DOHH2 (cell line): Measurements from ENCODE around the gene JUP.

Source experiments
- H3F3A ChIP-seq: fragments of 200-600 bp; sonication (generic), shearing (Covaris generic); 2 replicates; pipeline ENCODE4 v1.6.0; 2016; ENCODE audit warnings: antibody characterized with exemption, mild to moderate bottlenecking; ENCODE audit not compliant: control insufficient read depth, insufficient read depth
- H3K27ac ChIP-seq: fragments of 200-600 bp; sonication (generic); 2 replicates; pipeline ENCODE4 v1.5.1; 2014; ENCODE audit warnings: low read depth, mild to moderate bottlenecking, low read length, moderate library complexity
- H3K27me3 ChIP-seq: fragments of 200-600 bp; sonication (generic); 2 replicates; pipeline ENCODE4 v1.6.1; 2014; ENCODE audit warnings: mild to moderate bottlenecking, low read length, mixed read lengths; ENCODE audit not compliant: control insufficient read depth
- H3K36me3 ChIP-seq: fragments of 200-600 bp; sonication (generic); 2 replicates; pipeline ENCODE4 v1.6.1; 2014; ENCODE audit warnings: mild to moderate bottlenecking, low read length, moderate library complexity, mixed read lengths; ENCODE audit not compliant: control insufficient read depth
- H3K4me1 ChIP-seq: fragments of 200-600 bp; sonication (generic); 2 replicates; pipeline ENCODE4 v1.6.1; 2014; ENCODE audit warnings: mild to moderate bottlenecking, low read length, mixed read lengths; ENCODE audit not compliant: control insufficient read depth
- H3K4me2 ChIP-seq: fragments of 200-600 bp; sonication (generic); 2 replicates; pipeline ENCODE4 v1.6.0; 2014; ENCODE audit warnings: mild to moderate bottlenecking, low read length, moderate library complexity
- H3K4me3 ChIP-seq: fragments of 200-600 bp; sonication (generic); 2 replicates; pipeline ENCODE4 v1.5.1; 2014; ENCODE audit warnings: mild to moderate bottlenecking, low read length, mixed read lengths
- H3K79me2 ChIP-seq: fragments of 200-600 bp; sonication (generic); 2 replicates; pipeline ENCODE4 v1.6.1; 2014; ENCODE audit warnings: mild to moderate bottlenecking, low read length, mixed read lengths; ENCODE audit not compliant: control insufficient read depth
- H3K9me2 ChIP-seq: fragments of 200-600 bp; sonication (generic); replicated peaks from 2 replicates; pipeline ENCODE4 v1.6.1; 2014; ENCODE audit warnings: mild to moderate bottlenecking, low read length, mixed read lengths; ENCODE audit not compliant: control insufficient read depth
- H3K9me3 ChIP-seq: fragments of 200-600 bp; sonication (generic); 2 replicates; pipeline ENCODE4 v1.6.1; 2014; ENCODE audit warnings: antibody characterized with exemption, low read length, mixed read lengths; ENCODE audit not compliant: control insufficient read depth, insufficient read depth
- H4K20me1 ChIP-seq: fragments of 200-600 bp; sonication (generic); 2 replicates; pipeline ENCODE4 v1.6.0; 2014; ENCODE audit warnings: low read depth, mild to moderate bottlenecking, antibody characterized with exemption, low read length, moderate library complexity; ENCODE audit not compliant: control insufficient read depth, insufficient read depth
- EZH2phosphoT487 ChIP-seq: fragments of 200-600 bp; sonication (generic); IDR thresholded peaks from 2 replicates; pipeline ENCODE4 v1.6.1; 2017; ENCODE audit warnings: borderline replicate concordance, mild to moderate bottlenecking, antibody characterized with exemption, low read length, moderate library complexity, mixed read lengths
- TF ChIP-seq, protein P1 (sequence below): fragments of 200-600 bp; sonication (generic); IDR thresholded peaks from one replicate; pipeline ENCODE4 v1.5.1; 2014; ENCODE audit warnings: antibody characterized with exemption, mild to moderate bottlenecking, low read depth, low read length; ENCODE audit not compliant: poor library complexity, severe bottlenecking

JUP gene

DNA sequence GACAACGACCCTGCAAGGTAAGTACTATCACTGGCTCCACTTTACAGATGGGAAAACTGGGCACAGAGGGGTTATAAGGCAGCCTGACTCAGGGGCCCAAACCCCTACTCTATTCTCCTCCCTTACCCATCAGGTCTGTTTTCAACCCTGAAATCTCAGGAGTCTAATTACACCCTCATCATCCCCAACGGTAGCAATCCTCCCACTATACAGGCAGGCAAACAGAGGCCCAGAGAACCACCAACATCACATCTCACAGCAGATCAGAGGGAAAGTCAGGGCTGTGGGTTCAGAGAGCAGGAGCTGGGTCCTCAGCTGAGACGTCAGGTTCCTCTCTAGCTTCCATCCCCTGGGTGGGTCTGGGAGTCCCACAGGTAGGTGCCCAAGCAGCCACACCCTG is 16.5 kb downstream of the JUP start:
- Histone ChIP-seq H3K4me3 (no peak overlapping the region), H3F3A (no peaks in the 10 kb centered on the region), H3K9me3 (no peaks in the 10 kb centered on the region), H3K79me2 (no peaks in the 10 kb centered on the region), H4K20me1 (no peaks in the 10 kb centered on the region), H3K27ac (no peak overlapping the region), H3K9me2 (no peaks in the 10 kb centered on the region), H3K4me2 (no peak overlapping the region), H3K4me1 (peaks cover 13% of the 10 kb centered on the region), H3K36me3 (no peaks in the 10 kb centered on the region), H3K27me3 (peaks cover 2% of the 10 kb centered on the region; the same call in 1 of the 2 replicates)
- TF ChIP-seq EZH2phosphoT487 = no peak
- TF ChIP-seq, protein P1, sequence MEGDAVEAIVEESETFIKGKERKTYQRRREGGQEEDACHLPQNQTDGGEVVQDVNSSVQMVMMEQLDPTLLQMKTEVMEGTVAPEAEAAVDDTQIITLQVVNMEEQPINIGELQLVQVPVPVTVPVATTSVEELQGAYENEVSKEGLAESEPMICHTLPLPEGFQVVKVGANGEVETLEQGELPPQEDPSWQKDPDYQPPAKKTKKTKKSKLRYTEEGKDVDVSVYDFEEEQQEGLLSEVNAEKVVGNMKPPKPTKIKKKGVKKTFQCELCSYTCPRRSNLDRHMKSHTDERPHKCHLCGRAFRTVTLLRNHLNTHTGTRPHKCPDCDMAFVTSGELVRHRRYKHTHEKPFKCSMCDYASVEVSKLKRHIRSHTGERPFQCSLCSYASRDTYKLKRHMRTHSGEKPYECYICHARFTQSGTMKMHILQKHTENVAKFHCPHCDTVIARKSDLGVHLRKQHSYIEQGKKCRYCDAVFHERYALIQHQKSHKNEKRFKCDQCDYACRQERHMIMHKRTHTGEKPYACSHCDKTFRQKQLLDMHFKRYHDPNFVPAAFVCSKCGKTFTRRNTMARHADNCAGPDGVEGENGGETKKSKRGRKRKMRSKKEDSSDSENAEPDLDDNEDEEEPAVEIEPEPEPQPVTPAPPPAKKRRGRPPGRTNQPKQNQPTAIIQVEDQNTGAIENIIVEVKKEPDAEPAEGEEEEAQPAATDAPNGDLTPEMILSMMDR = no peak

DNA sequence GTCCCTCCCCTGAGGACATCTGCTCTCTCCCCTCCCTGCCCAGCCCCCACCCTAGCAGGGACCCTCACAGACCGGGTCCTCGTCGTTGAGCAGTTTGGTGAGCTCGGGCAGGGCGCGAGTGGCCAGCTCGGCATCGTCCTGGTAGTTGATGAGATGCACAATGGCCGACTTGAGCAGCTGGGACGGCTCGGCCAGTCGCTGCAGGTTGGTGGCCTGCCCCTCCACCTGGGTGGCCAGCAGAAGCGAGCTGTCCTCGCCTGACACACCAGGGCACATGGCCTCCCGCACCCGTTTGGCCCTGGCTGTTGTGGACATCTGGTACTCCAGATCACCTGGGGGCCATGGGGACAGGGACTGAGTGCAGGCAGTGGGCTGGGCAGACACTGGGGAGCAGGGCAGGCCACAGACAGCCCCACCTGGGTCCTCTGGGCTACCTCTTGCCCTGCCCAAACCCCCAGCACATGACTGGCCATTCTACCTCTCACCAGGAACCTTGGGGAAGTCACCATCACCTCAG is 17.1 kb downstream of the JUP start:
- Histone ChIP-seq H3K4me3 (no peak overlapping the region), H3K79me2 (no peaks in the 10 kb centered on the region), H3K36me3 (no peaks in the 10 kb centered on the region), H3F3A (no peaks in the 10 kb centered on the region), H3K27ac (no peak overlapping the region), H3K4me1 (peaks cover 13% of the 10 kb centered on the region), H4K20me1 (no peaks in the 10 kb centered on the region), H3K27me3 (no peaks in the 10 kb centered on the region), H3K9me2 (no peaks in the 10 kb centered on the region), H3K9me3 (no peaks in the 10 kb centered on the region), H3K4me2 (no peak overlapping the region)
- TF ChIP-seq, protein P1 = no peak
- no peak for TF ChIP-seq EZH2phosphoT487

DNA sequence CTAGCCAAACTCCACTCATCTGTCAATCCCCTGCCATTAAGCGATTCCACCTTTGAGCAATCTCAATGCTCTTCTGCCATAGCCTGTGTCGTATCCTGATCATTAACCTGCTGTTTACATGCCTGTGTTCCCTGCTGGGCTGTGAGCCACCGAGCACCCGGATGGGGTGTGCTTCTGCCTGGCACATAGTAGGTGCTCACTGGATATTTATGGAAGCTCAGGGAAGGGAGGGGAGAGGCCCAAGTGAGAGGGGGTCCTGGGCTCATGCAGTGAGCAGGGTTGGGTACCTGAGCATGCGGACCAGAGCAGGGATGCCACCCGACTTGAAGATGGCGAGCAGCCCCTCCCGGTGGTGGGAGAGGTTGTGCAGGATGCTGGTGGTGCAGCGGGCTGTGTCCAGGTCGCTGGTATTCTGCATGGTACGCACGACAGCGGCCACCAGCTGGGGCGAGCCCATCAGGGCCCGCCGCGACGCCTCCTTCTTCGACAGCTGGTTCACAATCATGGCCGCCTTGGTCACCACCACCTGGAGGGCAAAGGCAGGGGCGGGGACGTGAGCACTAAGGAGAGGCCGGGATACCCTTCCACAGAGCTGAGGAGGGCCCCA is 17.7 kb downstream of the JUP start:
- Histone ChIP-seq H3K9me2 (no peaks in the 10 kb centered on the region), H3K36me3 (no peaks in the 10 kb centered on the region), H3K4me3 (no peak overlapping the region), H3K9me3 (no peaks in the 10 kb centered on the region), H3K4me2 (no peak overlapping the region), H3K4me1 (peaks cover 13% of the 10 kb centered on the region), H3K27me3 (no peaks in the 10 kb centered on the region), H3K79me2 (no peaks in the 10 kb centered on the region), H3K27ac (no peak overlapping the region), H4K20me1 (no peaks in the 10 kb centered on the region), H3F3A (no peaks in the 10 kb centered on the region)
- TF ChIP-seq, protein P1 = no peak
- no peak for TF ChIP-seq EZH2phosphoT487
